K562 (cell line): ENCODE measurements around the gene LUC7L. TPM values are rescaled to one million over a fixed set of nuclear protein-coding genes. Genes with fewer than 3 reads are reported as not detected.
A peak's percentile ranks its signal among the peaks of the same experiment; 100 is the strongest.

Experiments
- CBX5 ChIP-seq: IDR thresholded peaks from 2 replicates; pipeline ENCODE4 v1.6.1; 2014; ENCODE audit warnings: low read depth, borderline replicate concordance
- ELF4 ChIP-seq: fragments of 450-650 bp; formaldehyde crosslinking; IDR thresholded peaks from 2 replicates; pipeline ENCODE4 v1.4.0; 2022; ENCODE audit warnings: missing genetic modification characterization
- ESRRB ChIP-seq: fragments of 250-450 bp; sonication (Bioruptor Pico); IDR thresholded peaks from 2 replicates; pipeline ENCODE4 v1.5.0; 2020; ENCODE audit warnings: mild to moderate bottlenecking, moderate library complexity, borderline replicate concordance
- FOXP1 ChIP-seq: sonication (generic); formaldehyde crosslinking; IDR thresholded peaks from 2 replicates; pipeline ENCODE4 v1.8.0; 2022; ENCODE audit warnings: mild to moderate bottlenecking, missing genetic modification reagents
- GABPB2 ChIP-seq: fragments of 250-450 bp; sonication (Bioruptor Pico); conservative IDR thresholded peaks from 2 replicates; pipeline ENCODE4 v1.5.1; 2021; ENCODE audit warnings: mild to moderate bottlenecking
- PHB2 ChIP-seq: fragments of 450-650 bp; IDR thresholded peaks from 2 replicates; pipeline ENCODE4 v1.6.1; 2017; ENCODE audit warnings: low read depth
- RBM22 ChIP-seq: fragments of 200-400 bp; formaldehyde crosslinking; IDR thresholded peaks from 2 replicates; pipeline ENCODE4 v1.6.1; 2018; ENCODE audit warnings: low read length, low read depth; ENCODE audit not compliant: poor library complexity, severe bottlenecking
- SMAD4 ChIP-seq: fragments of 250-450 bp; sonication (Bioruptor Pico); conservative IDR thresholded peaks from 2 replicates; pipeline ENCODE4 v1.8.0; 2021; ENCODE audit warnings: inconsistent platforms, mild to moderate bottlenecking, moderate library complexity
- SMARCE1 ChIP-seq: fragments of 450-650 bp; IDR thresholded peaks from 2 replicates; pipeline ENCODE4 v1.7.1; 2016; ENCODE audit warnings: mild to moderate bottlenecking
- SRF ChIP-seq, 2 experiments: fragments of 250-450, 450-650 bp in 1 of 2; sonication (Bioruptor Pico) in 1 of 2; sonication (generic) in 1 of 2; formaldehyde crosslinking; IDR thresholded peaks; 2 replicates each; pipeline versions ENCODE4 v1.5.0 to v1.5.1; 2020 to 2022; ENCODE audit warnings: mild to moderate bottlenecking in 1 of 2, missing genetic modification reagents in 1 of 2
- SUPT5H ChIP-seq: fragments of 450-650 bp; IDR thresholded peaks from 2 replicates; pipeline ENCODE4 v1.6.1; 2016
- ZC3H4 ChIP-seq: sonication (generic); formaldehyde crosslinking; IDR thresholded peaks from 2 replicates; pipeline ENCODE4 v1.9.0; 2021; ENCODE audit warnings: missing genetic modification reagents, borderline replicate concordance
- ZNF77 ChIP-seq: fragments of 250-450 bp; sonication (Bioruptor Pico); IDR thresholded peaks from 2 replicates; pipeline ENCODE4 v1.5.0; 2020
- ZZZ3 ChIP-seq: fragments of 450-650 bp; IDR thresholded peaks from 2 replicates; pipeline ENCODE4 v1.6.1; 2016; ENCODE audit warnings: antibody characterized with exemption, mild to moderate bottlenecking, moderate library complexity
- polyA plus RNA-seq, 8 experiments: library from polyadenylated mRNA; depleted of rRNA in 4 of 8; stranded (reverse) in 5 of 8; unstranded in 3 of 8; fragments of >200 nt; fragmentation: Nextera tagmentation in 2 of 8; fragmentation: Illumina TruSeq in 1 of 8; extraction: Ambion mirVana in 2 of 8; extraction: Trizol in 1 of 8; gene quantifications; 2 replicates each; pipeline versions ENCODE4 v1.2.1 to v1.2.3, GENCODE V29; 2011 to 2014; ENCODE audit warnings: inconsistent platforms in 1 of 8, missing spikeins in 1 of 8
- total RNA-seq, 7 experiments: library from RNA; depleted of rRNA in 6 of 7; stranded (reverse); fragments of >200 nt in 6 of 7; fragmentation: Illumina TruSeq in 2 of 7; extraction: Trizol in 2 of 7; gene quantifications; 2 replicates each; pipeline versions ENCODE4 v1.2.1 to v1.2.3, GENCODE V29; 2011 to 2021; ENCODE audit warnings: low replicate concordance in 1 of 7
- TF ChIP-seq, protein P1 (sequence below): sonication (generic); formaldehyde crosslinking; IDR thresholded peaks from 2 replicates; pipeline ENCODE4 v1.8.1; 2023; ENCODE audit warnings: mild to moderate bottlenecking, missing genetic modification reagents
- TF ChIP-seq, protein P2 (sequence below): sonication (generic); formaldehyde crosslinking; IDR thresholded peaks from 2 replicates; pipeline ENCODE4 v1.8.1; 2022; ENCODE audit warnings: missing genetic modification reagents
- TF ChIP-seq, protein P3 (sequence below): sonication (generic); formaldehyde crosslinking; IDR thresholded peaks from 2 replicates; pipeline ENCODE4 v1.8.0; 2022; ENCODE audit warnings: missing genetic modification reagents, mild to moderate bottlenecking, borderline replicate concordance
- TF ChIP-seq, protein P4 (sequence below): fragments of 450-650 bp; IDR thresholded peaks from 2 replicates; pipeline ENCODE4 v1.6.1; 2016
- TF ChIP-seq, protein P5 (sequence below): fragments of 250-450 bp; sonication (Bioruptor Pico); IDR thresholded peaks from 2 replicates; pipeline ENCODE4 v1.4.0; 2020; ENCODE audit warnings: mild to moderate bottlenecking
- TF ChIP-seq, protein P6 (sequence below), 2 experiments: fragments of 450-650 bp; conservative IDR thresholded peaks; 2 replicates each; pipeline ENCODE4 v1.6.1; 2017; ENCODE audit warnings: mild to moderate bottlenecking in 2 of 2, moderate library complexity in 2 of 2

LUC7L gene
- total and polyA plus RNA-seq, 9 of the 15 experiments (the other 6 are each of a cell fraction or from before 2014, with no cell fraction given), result 1.7 to 93.3 (median 59.5) TPM

DNA sequence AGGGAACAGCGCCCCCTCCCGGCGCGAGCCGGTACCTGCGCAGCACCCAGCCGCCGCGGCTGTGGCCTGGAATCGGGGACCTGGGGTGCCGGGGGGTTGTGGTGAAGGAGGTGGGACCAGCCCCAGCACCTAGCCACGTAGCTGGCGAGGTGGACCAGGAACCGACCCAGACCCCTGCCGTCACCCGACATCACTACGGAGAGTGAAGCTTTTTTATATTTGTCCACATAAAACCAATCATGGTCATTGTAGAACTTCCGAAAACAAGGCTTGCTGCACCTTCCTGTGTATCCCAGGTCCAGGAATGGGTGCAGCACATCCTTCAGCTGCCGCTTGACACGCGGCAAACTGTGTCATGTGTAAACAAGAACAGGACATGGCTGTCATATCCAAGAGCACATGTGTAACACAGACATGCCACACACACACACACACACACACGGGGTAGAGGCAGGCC, 47.7 kb downstream of the LUC7L start (continued):
- TF ChIP-seq SUPT5H, result 0 out of 2 replicates have a peak, but pooled peaks have one; percentile 4
- TF ChIP-seq, protein P1, sequence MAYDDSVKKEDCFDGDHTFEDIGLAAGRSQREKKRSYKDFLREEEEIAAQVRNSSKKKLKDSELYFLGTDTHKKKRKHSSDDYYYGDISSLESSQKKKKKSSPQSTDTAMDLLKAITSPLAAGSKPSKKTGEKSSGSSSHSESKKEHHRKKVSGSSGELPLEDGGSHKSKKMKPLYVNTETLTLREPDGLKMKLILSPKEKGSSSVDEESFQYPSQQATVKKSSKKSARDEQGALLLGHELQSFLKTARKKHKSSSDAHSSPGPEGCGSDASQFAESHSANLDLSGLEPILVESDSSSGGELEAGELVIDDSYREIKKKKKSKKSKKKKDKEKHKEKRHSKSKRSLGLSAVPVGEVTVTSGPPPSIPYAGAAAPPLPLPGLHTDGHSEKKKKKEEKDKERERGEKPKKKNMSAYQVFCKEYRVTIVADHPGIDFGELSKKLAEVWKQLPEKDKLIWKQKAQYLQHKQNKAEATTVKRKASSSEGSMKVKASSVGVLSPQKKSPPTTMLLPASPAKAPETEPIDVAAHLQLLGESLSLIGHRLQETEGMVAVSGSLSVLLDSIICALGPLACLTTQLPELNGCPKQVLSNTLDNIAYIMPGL (CRISPR knock-in tag), result no peak
- TF ChIP-seq, protein P2, sequence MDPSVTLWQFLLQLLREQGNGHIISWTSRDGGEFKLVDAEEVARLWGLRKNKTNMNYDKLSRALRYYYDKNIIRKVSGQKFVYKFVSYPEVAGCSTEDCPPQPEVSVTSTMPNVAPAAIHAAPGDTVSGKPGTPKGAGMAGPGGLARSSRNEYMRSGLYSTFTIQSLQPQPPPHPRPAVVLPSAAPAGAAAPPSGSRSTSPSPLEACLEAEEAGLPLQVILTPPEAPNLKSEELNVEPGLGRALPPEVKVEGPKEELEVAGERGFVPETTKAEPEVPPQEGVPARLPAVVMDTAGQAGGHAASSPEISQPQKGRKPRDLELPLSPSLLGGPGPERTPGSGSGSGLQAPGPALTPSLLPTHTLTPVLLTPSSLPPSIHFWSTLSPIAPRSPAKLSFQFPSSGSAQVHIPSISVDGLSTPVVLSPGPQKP (CRISPR knock-in tag), result no peak
- TF ChIP-seq FOXP1 (CRISPR knock-in tag), result no peak
- TF ChIP-seq, protein P3, sequence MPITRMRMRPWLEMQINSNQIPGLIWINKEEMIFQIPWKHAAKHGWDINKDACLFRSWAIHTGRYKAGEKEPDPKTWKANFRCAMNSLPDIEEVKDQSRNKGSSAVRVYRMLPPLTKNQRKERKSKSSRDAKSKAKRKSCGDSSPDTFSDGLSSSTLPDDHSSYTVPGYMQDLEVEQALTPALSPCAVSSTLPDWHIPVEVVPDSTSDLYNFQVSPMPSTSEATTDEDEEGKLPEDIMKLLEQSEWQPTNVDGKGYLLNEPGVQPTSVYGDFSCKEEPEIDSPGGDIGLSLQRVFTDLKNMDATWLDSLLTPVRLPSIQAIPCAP (CRISPR knock-in tag), result no peak
- no peak for TF ChIP-seq ZZZ3
- no peak; the same call in 1 of the 2 replicates for TF ChIP-seq SMAD4 (CRISPR knock-in tag)
- TF ChIP-seq PHB2, result no peak
- TF ChIP-seq, protein P4, sequence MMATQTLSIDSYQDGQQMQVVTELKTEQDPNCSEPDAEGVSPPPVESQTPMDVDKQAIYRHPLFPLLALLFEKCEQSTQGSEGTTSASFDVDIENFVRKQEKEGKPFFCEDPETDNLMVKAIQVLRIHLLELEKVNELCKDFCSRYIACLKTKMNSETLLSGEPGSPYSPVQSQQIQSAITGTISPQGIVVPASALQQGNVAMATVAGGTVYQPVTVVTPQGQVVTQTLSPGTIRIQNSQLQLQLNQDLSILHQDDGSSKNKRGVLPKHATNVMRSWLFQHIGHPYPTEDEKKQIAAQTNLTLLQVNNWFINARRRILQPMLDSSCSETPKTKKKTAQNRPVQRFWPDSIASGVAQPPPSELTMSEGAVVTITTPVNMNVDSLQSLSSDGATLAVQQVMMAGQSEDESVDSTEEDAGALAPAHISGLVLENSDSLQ, result no peak
- no peak for TF ChIP-seq ZC3H4 (CRISPR knock-in tag)
- peak; percentile 38; the same call in 1 of the 2 replicates for TF ChIP-seq SMARCE1
- TF ChIP-seq GABPB2, result no peak
- 0 out of 2 replicates have a peak, but pooled peaks have one; percentile 53 for TF ChIP-seq CBX5
- no peak for TF ChIP-seq ZNF77
- TF ChIP-seq, protein P5, sequence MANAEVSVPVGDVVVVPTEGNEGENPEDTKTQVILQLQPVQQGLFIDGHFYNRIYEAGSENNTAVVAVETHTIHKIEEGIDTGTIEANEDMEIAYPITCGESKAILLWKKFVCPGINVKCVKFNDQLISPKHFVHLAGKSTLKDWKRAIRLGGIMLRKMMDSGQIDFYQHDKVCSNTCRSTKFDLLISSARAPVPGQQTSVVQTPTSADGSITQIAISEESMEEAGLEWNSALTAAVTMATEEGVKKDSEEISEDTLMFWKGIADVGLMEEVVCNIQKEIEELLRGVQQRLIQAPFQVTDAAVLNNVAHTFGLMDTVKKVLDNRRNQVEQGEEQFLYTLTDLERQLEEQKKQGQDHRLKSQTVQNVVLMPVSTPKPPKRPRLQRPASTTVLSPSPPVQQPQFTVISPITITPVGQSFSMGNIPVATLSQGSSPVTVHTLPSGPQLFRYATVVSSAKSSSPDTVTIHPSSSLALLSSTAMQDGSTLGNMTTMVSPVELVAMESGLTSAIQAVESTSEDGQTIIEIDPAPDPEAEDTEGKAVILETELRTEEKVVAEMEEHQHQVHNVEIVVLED (CRISPR knock-in tag), result no peak
- no peak for TF ChIP-seq SRF (CRISPR knock-in tag; IDR thresholded peaks at IDR 0.05)
- no peak for TF ChIP-seq RBM22
- TF ChIP-seq, protein P6, sequence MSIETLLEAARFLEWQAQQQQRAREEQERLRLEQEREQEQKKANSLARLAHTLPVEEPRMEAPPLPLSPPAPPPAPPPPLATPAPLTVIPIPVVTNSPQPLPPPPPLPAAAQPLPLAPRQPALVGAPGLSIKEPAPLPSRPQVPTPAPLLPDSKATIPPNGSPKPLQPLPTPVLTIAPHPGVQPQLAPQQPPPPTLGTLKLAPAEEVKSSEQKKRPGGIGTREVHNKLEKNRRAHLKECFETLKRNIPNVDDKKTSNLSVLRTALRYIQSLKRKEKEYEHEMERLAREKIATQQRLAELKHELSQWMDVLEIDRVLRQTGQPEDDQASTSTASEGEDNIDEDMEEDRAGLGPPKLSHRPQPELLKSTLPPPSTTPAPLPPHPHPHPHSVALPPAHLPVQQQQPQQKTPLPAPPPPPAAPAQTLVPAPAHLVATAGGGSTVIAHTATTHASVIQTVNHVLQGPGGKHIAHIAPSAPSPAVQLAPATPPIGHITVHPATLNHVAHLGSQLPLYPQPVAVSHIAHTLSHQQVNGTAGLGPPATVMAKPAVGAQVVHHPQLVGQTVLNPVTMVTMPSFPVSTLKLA (conservative IDR thresholded peaks at IDR 0.05), result no peak; a peak in 1 of 4 replicates
- 0 out of 2 replicates have a peak, but pooled peaks have one; percentile 3 for TF ChIP-seq ELF4
- no peak for TF ChIP-seq ESRRB (CRISPR knock-in tag)
